GM12874 (cell line): ENCODE measurements around the gene DNTT.

Experiments
- CTCF ChIP-seq: IDR thresholded peaks from 2 replicates; pipeline ENCODE4 v1.5.1; 2011; ENCODE audit warnings: low read depth, mild to moderate bottlenecking, control low read depth, low read length, moderate library complexity; ENCODE audit not compliant: insufficient read depth

The DNTT gene

DNA sequence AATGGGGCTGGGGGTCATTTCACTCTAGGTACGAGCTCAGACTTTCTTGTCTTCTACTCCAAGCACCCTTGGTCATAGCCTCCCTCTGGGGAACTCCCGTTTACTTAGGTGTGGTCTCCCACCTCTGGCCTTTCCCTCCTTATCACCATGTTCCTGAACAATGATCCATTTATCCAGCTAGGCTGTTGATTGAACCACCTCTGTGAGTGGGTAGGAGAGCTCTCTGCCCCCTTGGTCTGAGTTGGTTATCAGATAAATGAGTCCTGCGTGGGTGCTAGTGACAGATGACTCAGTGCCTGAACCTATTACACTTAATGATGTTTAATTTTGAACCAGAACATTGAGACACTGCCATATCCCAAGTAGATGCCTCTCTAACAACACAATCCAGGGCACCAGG is 42.3 kb upstream of the DNTT start:
- TF ChIP-seq CTCF, result no peak

GRCh38 chr10:96263176-96263575 is 41.1 kb upstream of the DNTT start:
- no peak for TF ChIP-seq CTCF

DNA sequence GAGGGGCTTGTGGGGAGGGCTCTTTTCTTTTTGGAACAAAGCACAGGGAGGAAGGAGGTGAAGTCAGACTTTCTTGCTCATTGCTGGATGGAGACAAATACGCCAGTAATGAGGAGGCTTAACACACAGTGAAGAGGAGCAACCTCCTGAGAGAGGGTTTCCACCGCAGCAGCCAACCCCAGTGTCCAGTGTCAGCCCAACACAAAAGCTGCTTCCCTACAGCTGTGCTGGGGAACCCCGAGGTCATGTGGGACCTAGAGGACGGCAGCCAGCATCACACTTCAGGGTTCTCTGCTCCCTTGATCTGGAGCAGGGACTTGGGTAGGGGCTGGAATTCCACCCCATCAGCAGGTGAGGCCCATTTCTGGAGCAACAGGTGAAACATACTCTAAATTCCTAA is 40.6 kb upstream of the DNTT start:
- no peak for TF ChIP-seq CTCF

GRCh38 chr10:96264938-96265337 is 39.3 kb upstream of the DNTT start:
- no peak for TF ChIP-seq CTCF

DNA sequence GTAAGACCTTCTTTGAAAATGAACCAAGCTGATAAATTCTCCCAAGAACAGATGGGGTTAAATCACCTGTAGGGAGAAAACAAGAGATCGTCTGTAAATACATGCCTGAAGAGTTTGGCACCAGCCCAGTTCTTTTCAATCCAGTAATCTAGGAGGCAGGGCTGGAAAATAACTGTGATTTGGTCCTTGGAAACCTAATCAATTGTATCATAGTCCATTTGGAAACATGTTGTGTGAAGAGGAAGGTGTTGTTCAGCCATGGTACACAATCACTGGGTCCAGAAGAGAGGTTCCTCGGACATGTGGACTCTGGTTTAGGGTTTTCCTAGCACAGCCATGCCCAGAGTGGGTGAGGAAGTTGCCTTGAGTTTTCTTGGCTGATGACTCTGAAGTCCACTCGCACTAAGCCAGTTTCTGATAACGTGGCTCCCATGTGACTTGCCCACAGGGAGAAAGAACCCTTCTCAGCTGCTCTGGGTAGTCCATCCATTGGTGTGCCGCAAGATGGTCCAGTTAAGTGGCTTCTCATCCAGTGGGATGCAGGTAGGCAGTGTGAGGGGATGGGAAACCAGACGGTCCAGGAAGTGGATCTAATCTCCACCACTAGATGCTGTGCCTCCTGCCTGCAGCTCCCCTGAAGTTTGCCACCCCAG is 38.0 kb upstream of the DNTT start:
- no peak for TF ChIP-seq CTCF

GRCh38 chr10:96267234-96267705 is 37.0 kb upstream of the DNTT start:
- TF ChIP-seq CTCF, result no peak

- TF ChIP-seq CTCF, result no peak
Measured at GRCh38 chr10:96268341-96268909, 35.8 kb upstream of the DNTT start.
